Measurements from ENCODE around the gene EEPD1. TPM values are rescaled to one million over a fixed set of nuclear protein-coding genes. Genes with fewer than 3 reads are reported as not detected.

The EEPD1 gene
- total RNA-seq, 8 experiments from 2014 or later = 2.3 to 14.1 (median 4.4) TPM

DNA sequence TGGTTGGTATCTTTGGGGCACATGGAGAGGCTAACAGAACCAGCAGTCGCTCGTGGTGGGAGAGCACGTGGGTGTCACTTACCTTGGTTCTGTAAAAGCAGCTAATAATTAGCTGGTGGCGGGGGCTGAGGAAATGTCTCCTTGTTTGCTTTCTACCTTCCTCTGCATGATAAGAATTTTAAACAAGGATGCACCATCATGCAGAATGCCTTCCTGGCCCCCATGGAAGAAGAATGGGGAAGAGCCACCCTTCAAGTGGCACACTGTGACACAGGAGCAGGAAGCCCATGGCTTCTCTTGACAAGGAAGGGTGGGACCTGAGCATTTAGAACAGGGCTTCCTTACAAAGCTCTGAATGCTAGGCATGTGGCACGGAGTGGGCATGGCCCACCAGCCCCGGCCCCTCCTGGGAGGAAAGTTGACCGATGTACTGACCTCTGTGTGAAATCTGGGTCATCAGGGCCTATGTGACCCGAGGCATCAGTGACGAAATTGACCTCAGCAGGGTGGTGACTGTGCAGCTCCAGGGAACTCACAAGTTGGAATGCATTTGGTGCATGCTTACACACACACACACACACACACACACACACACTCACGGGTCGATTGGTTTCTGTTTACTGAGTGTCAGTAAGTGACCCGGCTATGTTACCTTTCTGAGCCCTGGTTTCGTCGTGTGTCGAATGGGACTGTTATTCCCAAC lies 119.7 kb downstream of the EEPD1 start:
- 56 to 100% (median 84%) methylated on average over 2 to 10 of the region's 15 CpGs for WGBS, 10 experiments
- Histone ChIP-seq H3K4me1 (replicated peaks in 1 of 2) (no peaks in the 10 kb centered on the region), H3K27ac (no peak overlapping the region), H3K4me3 (no peak overlapping the region)
- ATAC-seq (replicated peaks in 6 of 8) = peak in 2 of 8 experiments; percentile 38 to 46
- in situ Hi-C loops (cut with MboI; ENCODE audit: low pct_unique_long_range_greater_than_20kb in 2 of 9, low sequenced_read_pairs in 9 of 9, unreplicated experiment in 9 of 9) = no loop called here

DNA sequence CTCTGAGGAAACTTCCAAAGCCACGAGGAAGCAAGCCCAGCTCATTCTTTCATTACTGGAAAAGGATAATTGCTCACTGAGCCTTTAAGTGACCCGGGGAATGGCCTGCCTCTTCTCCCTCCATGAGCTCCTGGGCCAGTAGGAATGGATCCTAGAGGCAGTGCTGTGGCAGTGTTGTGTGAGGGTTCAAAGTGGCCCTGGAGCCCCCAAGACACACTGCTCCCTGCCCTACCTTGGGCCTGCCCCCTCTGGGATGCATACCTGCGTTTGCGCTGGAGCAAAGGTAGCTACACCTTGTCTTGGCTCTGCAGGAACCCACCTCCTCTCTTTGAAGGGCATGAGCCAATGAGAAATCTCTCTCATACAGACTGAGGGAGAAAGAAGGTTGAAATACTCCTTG lies 120.8 kb downstream of the EEPD1 start:
- Histone ChIP-seq H3K4me3 (no peak overlapping the region), H3K4me1 (replicated peaks in 1 of 2) (peaks cover 4 to 6% of the 10 kb centered on the region in 2 donors), H3K27ac (no peak overlapping the region)
- in situ Hi-C loops (cut with MboI; ENCODE audit: low pct_unique_long_range_greater_than_20kb in 2 of 9, low sequenced_read_pairs in 9 of 9, unreplicated experiment in 9 of 9) = no loop called here
- ATAC-seq (replicated peaks in 6 of 8) = no peak
- WGBS, 10 experiments = 0 to 100% (median 32%) methylated on average over 1 to 3 of the region's 4 CpGs; no CpG with 5 or more reads in 2 of the 10 experiments

DNA sequence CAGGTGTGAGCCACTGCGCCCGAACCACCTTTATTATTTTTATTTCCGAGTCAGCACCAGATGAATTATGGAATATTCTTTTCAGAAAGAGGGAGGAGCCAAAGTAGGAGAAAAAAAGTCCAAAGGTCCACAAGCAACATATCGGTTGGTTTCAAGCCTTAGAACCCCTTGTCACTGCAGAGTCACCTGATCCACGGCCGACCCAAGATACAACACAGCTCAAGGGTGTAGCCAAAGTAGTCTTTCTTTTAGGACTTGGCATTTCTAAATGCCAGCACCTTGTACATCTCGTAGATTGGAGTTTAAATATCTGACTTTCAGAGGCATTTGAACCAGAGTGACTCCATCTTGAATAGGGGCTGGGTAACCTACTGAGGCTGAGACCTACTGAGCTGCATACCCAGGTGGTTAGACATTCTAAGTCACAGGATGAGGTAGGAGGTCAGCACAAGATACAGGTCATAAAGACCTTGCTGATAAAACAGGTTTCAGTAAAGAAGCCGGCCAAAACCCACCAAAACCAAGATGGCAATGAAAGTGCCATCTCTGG lies 122.8 kb downstream of the EEPD1 start:
- WGBS, 10 experiments = 44 to 100% (median 82%) methylated on average over 1 to 8 of the region's 8 CpGs
- no peak for ATAC-seq (replicated peaks in 6 of 8)
- Histone ChIP-seq H3K27ac (no peak overlapping the region), H3K4me1 (replicated peaks in 1 of 2) (peaks cover 14 to 18% of the 10 kb centered on the region in 2 donors), H3K4me3 (no peak overlapping the region)
- in situ Hi-C loops (cut with MboI; ENCODE audit: low pct_unique_long_range_greater_than_20kb in 2 of 9, low sequenced_read_pairs in 9 of 9, unreplicated experiment in 9 of 9) = loop anchor here in 4 of 9 experiments (25.0 kb wide), 1 partner anchor 289 kb away; no protein-coding TSS in a partner anchor

DNA sequence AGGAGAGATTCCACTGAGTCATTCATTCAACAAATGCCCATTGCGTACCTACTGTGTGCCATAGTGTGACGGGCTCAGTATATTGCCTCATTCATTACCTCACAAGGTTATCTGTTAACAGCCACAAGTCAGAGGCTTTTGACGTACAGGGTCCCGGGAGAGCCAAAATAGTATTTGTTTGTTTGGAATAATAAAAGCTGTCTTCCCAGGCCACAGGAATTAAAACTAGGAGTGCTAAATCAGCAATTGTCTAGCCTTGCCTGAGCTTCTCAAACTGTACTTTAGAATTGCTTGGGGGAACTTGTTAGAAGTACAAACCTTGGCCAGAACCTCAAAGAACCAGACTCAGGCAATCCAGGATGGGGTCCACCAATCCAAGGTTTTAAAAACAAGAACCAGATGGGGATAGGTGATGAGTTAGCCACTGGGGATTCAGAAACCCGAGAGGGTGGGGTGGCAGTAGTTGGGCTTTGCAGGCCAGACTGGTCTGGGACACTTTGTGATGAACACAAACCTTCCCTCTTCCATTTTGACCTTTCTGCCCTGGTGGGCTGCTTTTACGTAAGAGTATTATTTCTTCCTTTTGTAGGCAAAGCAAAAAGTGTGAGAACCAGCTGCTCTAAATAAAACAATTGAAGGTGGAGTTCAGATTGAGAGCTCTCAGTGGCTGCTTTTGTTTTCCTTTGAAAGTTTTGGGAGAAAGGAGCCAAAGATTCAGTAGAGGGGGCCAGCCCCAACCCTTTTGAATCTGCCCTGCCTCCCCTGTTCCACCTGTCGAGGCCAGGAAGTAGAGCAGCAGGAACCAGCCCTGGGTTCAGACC lies 123.6 kb downstream of the EEPD1 start:
- H3K27ac ChIP-seq = no peak overlapping the region
- in situ Hi-C loops (cut with MboI; ENCODE audit: low pct_unique_long_range_greater_than_20kb in 2 of 9, low sequenced_read_pairs in 9 of 9, unreplicated experiment in 9 of 9) = loop anchor here in 4 of 9 experiments (25.0 kb wide), 1 partner anchor 289 kb away; no protein-coding TSS in a partner anchor
- 0 to 90% (median 84%) methylated on average over 1 to 7 of the region's 7 CpGs; no CpG with 5 or more reads in 1 of the 10 experiments for WGBS, 10 experiments
- no peak for ATAC-seq (replicated peaks in 6 of 8)
- no peak overlapping the region for H3K4me3 ChIP-seq
- H3K4me1 ChIP-seq (replicated peaks in 1 of 2) = peaks cover 22 to 23% of the 10 kb centered on the region in 2 donors

DNA sequence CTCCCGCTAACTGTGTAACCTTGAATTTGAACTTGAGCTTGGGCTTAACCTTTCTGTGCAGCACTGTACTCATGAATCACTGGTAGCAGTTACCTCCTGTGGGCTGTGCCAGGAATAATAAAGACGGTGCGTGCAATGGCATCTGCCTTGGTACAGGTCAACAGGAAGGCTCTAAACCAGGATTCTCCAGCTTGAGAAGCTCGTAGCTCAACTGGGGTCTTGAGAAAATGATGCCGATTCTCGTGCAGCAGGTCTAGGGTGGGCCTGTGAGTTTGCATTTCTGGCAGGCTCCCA lies 124.1 kb downstream of the EEPD1 start:
- in situ Hi-C loops (cut with MboI; ENCODE audit: low pct_unique_long_range_greater_than_20kb in 2 of 9, low sequenced_read_pairs in 9 of 9, unreplicated experiment in 9 of 9) = loop anchor here in 4 of 9 experiments (25.0 kb wide), 1 partner anchor 290 kb away; no protein-coding TSS in a partner anchor
- ATAC-seq (replicated peaks in 6 of 8) = no peak
- 60 to 100% (median 88%) methylated on average over 1 to 5 of the region's 6 CpGs; no CpG with 5 or more reads in 2 of the 10 experiments for WGBS, 10 experiments
- H3K4me1 ChIP-seq (replicated peaks in 1 of 2) = peaks cover 27 to 28% of the 10 kb centered on the region in 2 donors
- H3K27ac ChIP-seq = no peak overlapping the region
- no peak overlapping the region for H3K4me3 ChIP-seq

DNA sequence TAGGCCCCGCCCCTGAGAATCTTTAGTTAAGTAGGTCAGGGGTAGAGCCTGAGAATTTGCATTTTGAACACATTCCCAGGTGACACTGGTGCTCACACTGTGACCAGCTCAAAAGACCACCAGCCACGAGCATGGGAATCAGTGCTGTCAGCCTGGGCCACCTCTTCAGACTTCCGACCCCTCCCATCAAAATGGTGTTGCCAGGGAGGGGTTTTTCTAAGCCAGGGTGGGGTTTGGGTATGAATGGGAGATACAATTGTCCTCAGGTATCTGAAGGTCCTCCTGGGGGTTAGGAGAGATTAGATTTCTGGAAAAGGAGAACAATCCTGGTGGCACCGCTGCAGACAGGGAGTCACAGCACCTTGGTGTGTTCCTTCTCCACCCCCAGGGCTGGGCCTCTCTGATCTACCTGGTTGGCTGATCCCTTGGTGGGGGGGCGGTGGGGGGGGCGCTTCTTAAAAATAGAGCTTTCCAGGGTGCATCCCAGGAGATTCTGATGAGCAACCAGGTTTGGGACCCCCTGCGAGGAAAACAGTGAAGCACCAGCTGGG lies 125.1 kb downstream of the EEPD1 start:
- WGBS, 10 experiments = 10 to 100% (median 79%) methylated on average over 1 to 3 of the region's 7 CpGs; no CpG with 5 or more reads in 4 of the 10 experiments
- in situ Hi-C loops (cut with MboI; ENCODE audit: low pct_unique_long_range_greater_than_20kb in 2 of 9, low sequenced_read_pairs in 9 of 9, unreplicated experiment in 9 of 9) = loop anchor here in 4 of 9 experiments (25.0 kb wide), 1 partner anchor 291 kb away; no protein-coding TSS in a partner anchor
- no peak overlapping the region for H3K27ac ChIP-seq
- no peak overlapping the region for H3K4me3 ChIP-seq
- ATAC-seq (replicated peaks in 6 of 8) = no peak
- H3K4me1 ChIP-seq (replicated peaks in 1 of 2) = peaks cover 29 to 30% of the 10 kb centered on the region in 2 donors

DNA sequence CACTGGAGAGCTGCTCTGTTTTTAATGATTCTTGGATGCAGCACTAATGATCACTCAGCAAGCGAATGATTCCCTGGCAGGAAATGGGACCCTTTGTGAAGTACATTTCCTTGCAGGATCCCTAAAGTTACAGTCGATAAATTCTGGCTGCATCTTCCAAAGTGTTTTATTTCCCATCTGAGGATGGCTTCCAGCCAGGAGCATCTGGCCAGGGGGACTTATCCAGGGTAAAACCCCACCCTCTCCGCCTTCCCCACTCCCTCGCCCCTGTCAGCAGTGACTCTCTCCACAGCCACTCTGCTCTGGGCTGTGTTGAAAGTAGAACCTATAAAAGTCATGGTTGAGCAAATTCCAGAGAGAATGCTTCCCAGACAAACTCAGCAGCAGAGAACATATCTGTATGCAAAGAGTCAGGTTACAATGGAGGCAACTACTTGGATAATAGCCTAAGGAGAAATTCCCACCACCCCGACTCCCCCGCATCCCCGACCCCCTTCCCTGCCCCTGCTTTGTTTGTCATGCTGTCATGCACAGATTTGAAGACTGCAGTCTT lies 125.6 kb downstream of the EEPD1 start:
- in situ Hi-C loops (cut with MboI; ENCODE audit: low pct_unique_long_range_greater_than_20kb in 2 of 9, low sequenced_read_pairs in 9 of 9, unreplicated experiment in 9 of 9) = loop anchor here in 4 of 9 experiments (25.0 kb wide), 1 partner anchor 291 kb away; no protein-coding TSS in a partner anchor
- no peak overlapping the region for H3K4me3 ChIP-seq
- peak in 4 of 8 experiments; percentile 37 to 93 (median 66) for ATAC-seq (replicated peaks in 6 of 8)
- 0 to 56% (median 13%) methylated on average over 1 to 2 of the region's 7 CpGs; no CpG with 5 or more reads in 6 of the 10 experiments for WGBS, 10 experiments
- H3K27ac ChIP-seq = no peak overlapping the region
- H3K4me1 ChIP-seq (replicated peaks in 1 of 2) = peaks cover 29 to 30% of the 10 kb centered on the region in 2 donors

DNA sequence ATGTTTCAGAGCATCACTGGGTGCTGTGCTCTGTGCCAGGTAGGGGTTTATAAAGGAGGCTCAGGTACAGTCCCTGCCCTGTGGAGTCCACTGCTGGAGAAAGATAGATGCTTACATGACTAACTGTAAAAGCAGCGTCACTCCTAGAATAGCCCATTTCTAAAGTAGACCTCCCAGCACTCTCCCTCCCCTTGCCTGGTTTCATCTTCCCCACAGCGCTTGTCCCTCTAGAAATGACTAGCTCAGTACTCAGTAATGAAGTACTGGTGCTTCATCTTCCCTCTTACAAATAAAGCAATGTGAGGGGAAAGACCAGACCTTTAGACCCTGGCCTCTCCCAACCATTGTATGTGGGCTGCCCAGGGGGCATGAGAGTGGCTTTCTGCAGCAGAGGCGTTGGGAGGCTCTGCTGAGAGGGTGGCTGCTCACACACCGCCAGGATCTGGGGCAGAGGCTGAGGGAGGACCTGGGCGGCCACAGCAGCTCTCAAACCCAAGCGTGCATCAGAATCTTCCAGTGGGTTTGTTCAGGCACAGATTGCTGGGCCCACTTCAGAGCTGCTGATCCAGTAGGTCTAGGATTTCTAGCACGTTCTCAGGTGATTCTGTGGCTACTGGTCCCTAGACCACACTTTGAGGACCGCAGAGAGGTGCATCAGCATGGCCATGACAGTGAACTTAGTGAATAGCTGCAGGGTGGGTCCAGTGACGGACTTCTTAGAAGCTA lies 126.3 kb downstream of the EEPD1 start:
- H3K4me3 ChIP-seq = no peak overlapping the region
- 67 to 100% (median 80%) methylated on average over 1 to 2 of the region's 9 CpGs; no CpG with 5 or more reads in 5 of the 10 experiments for WGBS, 10 experiments
- no peak overlapping the region for H3K27ac ChIP-seq
- peak in 3 of 8 experiments; percentile 15 to 40 (median 27) for ATAC-seq (replicated peaks in 6 of 8)
- in situ Hi-C loops (cut with MboI; ENCODE audit: low pct_unique_long_range_greater_than_20kb in 2 of 9, low sequenced_read_pairs in 9 of 9, unreplicated experiment in 9 of 9) = loop anchor here in 4 of 9 experiments (25.0 kb wide), 1 partner anchor 292 kb away; no protein-coding TSS in a partner anchor
- peaks cover 29 to 30% of the 10 kb centered on the region in 2 donors for H3K4me1 ChIP-seq (replicated peaks in 1 of 2)

DNA sequence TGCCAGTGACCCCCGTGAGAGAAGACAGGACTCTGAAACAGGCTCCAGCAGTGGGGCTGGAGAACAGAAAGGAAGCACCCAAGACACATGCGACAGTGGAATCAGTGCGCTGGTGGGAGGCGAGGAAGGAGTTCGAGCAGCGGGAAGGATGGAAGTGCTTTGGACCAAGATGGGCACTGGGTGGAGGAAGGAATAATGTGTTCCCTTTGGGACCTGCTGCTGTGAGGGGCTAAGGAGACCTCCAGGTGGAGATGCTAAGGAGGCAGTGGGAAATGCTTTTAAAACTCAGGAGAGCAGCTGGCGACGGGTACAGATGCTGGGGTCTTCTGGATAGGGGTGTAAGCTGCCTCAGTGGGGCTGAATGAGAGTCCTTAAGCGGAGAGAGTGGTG lies 126.9 kb downstream of the EEPD1 start:
- H3K27ac ChIP-seq = no peak overlapping the region
- H3K4me1 ChIP-seq (replicated peaks in 1 of 2) = peaks cover 29 to 30% of the 10 kb centered on the region in 2 donors

DNA sequence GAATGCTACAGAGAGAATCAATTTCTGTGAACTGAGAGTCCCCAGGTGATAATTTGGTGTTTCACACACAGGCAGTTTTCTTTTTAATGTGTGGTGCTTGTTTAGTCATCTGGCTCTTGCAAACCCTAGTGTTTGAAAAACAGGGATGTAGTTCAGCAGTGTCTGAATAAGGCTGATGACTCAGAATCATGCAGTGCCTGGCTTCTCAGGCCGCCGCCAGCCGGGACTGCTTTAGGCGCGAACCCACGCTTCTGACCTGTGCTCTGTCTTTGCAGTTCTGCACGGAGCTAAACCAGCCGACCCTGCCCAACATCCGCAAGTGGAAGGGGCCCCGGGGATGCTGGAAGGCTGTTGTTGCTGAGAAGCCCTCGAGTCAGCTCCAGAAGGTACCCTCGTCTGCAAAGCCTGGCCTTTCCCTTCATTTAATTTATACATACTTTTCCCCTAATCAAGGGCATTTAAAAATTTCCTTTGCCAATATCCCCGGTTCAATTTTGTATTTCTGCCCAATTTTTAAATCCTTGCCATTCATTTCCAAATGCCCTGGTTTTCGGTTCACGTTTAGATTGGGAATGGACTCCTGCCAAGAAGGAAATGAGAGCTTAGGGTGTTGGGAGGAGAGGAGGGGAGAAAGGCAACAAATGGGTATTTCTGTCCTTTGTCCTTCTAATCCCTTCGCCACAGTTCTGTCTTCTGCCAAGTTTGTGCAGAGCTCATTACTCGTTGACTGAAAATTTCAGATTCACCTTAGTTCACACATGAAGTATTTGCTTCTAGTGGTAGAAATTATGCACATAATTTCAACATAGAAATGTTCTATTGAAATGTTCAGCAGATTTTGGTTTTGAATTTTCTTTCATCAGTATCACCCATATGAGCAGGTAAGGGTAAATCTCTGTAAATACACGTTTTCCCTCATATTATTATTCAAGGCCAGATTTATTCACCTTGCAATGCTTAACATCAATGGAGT lies 128.1 kb downstream of the EEPD1 start:
- Histone ChIP-seq H3K4me1 (replicated peaks in 1 of 2) (peaks cover 29 to 30% of the 10 kb centered on the region in 2 donors), H3K27ac (peak overlapping the region in 1 of 2 donors; percentile 10), H3K4me3 (peak overlapping the region in 2 of 5 donors; percentile 16 to 17)
- ATAC-seq (replicated peaks in 6 of 8) = peak; percentile 63 to 98 (median 96)
- in situ Hi-C loops (cut with MboI; ENCODE audit: low pct_unique_long_range_greater_than_20kb in 2 of 9, low sequenced_read_pairs in 9 of 9, unreplicated experiment in 9 of 9) = loop anchor here in 4 of 9 experiments (25.0 kb wide), 1 partner anchor 294 kb away; no protein-coding TSS in a partner anchor
- 10 to 50% (median 26%) methylated on average over 4 to 13 of the region's 18 CpGs for WGBS, 10 experiments

More for the DNA sequence above, 126.9 kb downstream of the EEPD1 start:
- H3K4me3 ChIP-seq = no peak overlapping the region
- in situ Hi-C loops (cut with MboI; ENCODE audit: low pct_unique_long_range_greater_than_20kb in 2 of 9, low sequenced_read_pairs in 9 of 9, unreplicated experiment in 9 of 9) = loop anchor here in 4 of 9 experiments (25.0 kb wide), 1 partner anchor 293 kb away; no protein-coding TSS in a partner anchor
- 70 to 100% (median 100%) methylated on average over 1 to 6 of the region's 9 CpGs; no CpG with 5 or more reads in 2 of the 10 experiments for WGBS, 10 experiments
- ATAC-seq (replicated peaks in 6 of 8) = no peak

Data from motor neuron (in vitro differentiated cells).